Activated CD4-positive, alpha-beta memory T cell treated with anti-CD3 and anti-CD28 coated beads, Interleukin-2, amount 10 ng/mL, durations not matched to agents 7 days and 5 days (primary cell): ENCODE data around the gene TNFRSF13B. TPM values are rescaled to one million over a fixed set of nuclear protein-coding genes. Genes with fewer than 3 reads are reported as not detected.
"Not testable (repeated sequence)": the region's sequence is repeated elsewhere in the genome, so short reads cannot be mapped to it uniquely, and the experiment has no call there.

ENCODE experiments used
- CTCF ChIA-PET: fragments of 350-600 bp; sonication (Branson Sonifier 250); formaldehyde crosslinking; loops from one replicate; lab custom pipeline; 2021; ENCODE audit warnings: antibody characterized with exemption, inconsistent platforms; lab: Charles Lee
- POLR2A ChIA-PET: fragments of 350-600 bp; sonication (Branson Sonifier 250); formaldehyde crosslinking; loops from one replicate; lab custom pipeline; 2021; ENCODE audit warnings: antibody characterized with exemption; lab: Charles Lee
- DNase-seq: peaks from one replicate; pipeline ENCODE4 v3.0.0-alpha.2; 2020
- H3K27ac Mint-ChIP-seq: one replicate; pipeline ENCODE4 v1.8.0; 2021; ENCODE audit warnings: mild to moderate bottlenecking, mixed read lengths
- H3K27me3 Mint-ChIP-seq: one replicate; pipeline ENCODE4 v1.8.0; 2021; ENCODE audit warnings: mixed read lengths
- H3K36me3 Mint-ChIP-seq: one replicate; pipeline ENCODE4 v1.8.0; 2021; ENCODE audit warnings: low read depth, mixed read lengths
- H3K4me1 Mint-ChIP-seq: one replicate; pipeline ENCODE4 v1.8.0; 2021; ENCODE audit warnings: mixed read lengths
- H3K4me3 Mint-ChIP-seq: one replicate; pipeline ENCODE4 v1.8.0; 2021; ENCODE audit warnings: mild to moderate bottlenecking, mixed read lengths
- H3K9me3 Mint-ChIP-seq: one replicate; pipeline ENCODE4 v1.8.0; 2021; ENCODE audit warnings: mixed read lengths
- total RNA-seq, 2 experiments: library from RNA; stranded (reverse); gene quantifications; one replicate each; pipeline ENCODE4 v1.2.3, GENCODE V29; 2021

TNFRSF13B gene
- total RNA-seq, 2 experiments from 2014 or later, result not detected

GRCh38 chr17:17001076-17001777 lies 29.3 kb upstream of the TNFRSF13B start:
- Mint-ChIP-seq H3K36me3 (no peaks in the 10 kb centered on the region), H3K4me3 (no peak overlapping the region), H3K27ac (no peak overlapping the region), H3K4me1 (peaks cover 2% of the 10 kb centered on the region), H3K27me3 (peaks cover 3% of the 10 kb centered on the region), H3K9me3 (no peaks in the 10 kb centered on the region)
- ChIA-PET CTCF (interaction anchor here (0.5 to 1.7 kb wide), 4 partner anchors 11 to 315 kb away, joined by 3 to 5 read pairs (median 3); no protein-coding TSS in a partner anchor), POLR2A (no interaction called here)
- DNase-seq, result no peak

GRCh38 chr17:16999931-17000625 lies 28.2 kb upstream of the TNFRSF13B start:
- Mint-ChIP-seq H3K4me3 (no peak overlapping the region), H3K9me3 (no peaks in the 10 kb centered on the region), H3K4me1 (peaks cover 2% of the 10 kb centered on the region), H3K36me3 (no peaks in the 10 kb centered on the region), H3K27me3 (peaks cover 3% of the 10 kb centered on the region), H3K27ac (no peak overlapping the region)
- ChIA-PET POLR2A (no interaction called here), CTCF (interaction anchor here (0.6 to 1.7 kb wide), 4 partner anchors 10 to 316 kb away, joined by 3 to 5 read pairs (median 3); no protein-coding TSS in a partner anchor)
- DNase-seq, result no peak

GRCh38 chr17:16997514-16998429 lies 25.9 kb upstream of the TNFRSF13B start:
- Mint-ChIP-seq H3K36me3 (no peaks in the 10 kb centered on the region), H3K27ac (no peak overlapping the region), H3K27me3 (peaks cover 17% of the 10 kb centered on the region), H3K4me1 (peaks cover 2% of the 10 kb centered on the region), H3K4me3 (no peak overlapping the region), H3K9me3 (no peaks in the 10 kb centered on the region)
- DNase-seq, result no peak
- ChIA-PET POLR2A (interaction anchor here (0.5 kb wide), 1 partner anchor 210 kb away, joined by 3 read pairs; no protein-coding TSS in a partner anchor), CTCF (no interaction called here)

- H3K9me3 Mint-ChIP-seq, CTCF ChIA-PET, H3K4me3 Mint-ChIP-seq, DNase-seq, H3K4me1 Mint-ChIP-seq, H3K27ac Mint-ChIP-seq, H3K36me3 Mint-ChIP-seq: not testable (repeated sequence)
- POLR2A ChIA-PET, result interaction anchor here (0.5 kb wide), 1 partner anchor 211 kb away, joined by 3 read pairs; no protein-coding TSS in a partner anchor
- H3K27me3 Mint-ChIP-seq, result peaks cover 17% of the 10 kb centered on the region
These were observed 24.8 kb upstream of the TNFRSF13B start for GRCh38 chr17:16996726-16997125.

- DNase-seq, result no peak
- CTCF ChIA-PET, result no interaction called here
- H3K36me3 Mint-ChIP-seq, result no peaks in the 10 kb centered on the region
- no peak overlapping the region for H3K4me3 Mint-ChIP-seq
- H3K9me3 Mint-ChIP-seq, result no peaks in the 10 kb centered on the region
- POLR2A ChIA-PET, result no interaction called here
- no peak overlapping the region for H3K27ac Mint-ChIP-seq
- peaks cover 4% of the 10 kb centered on the region for H3K4me1 Mint-ChIP-seq
- peaks cover 17% of the 10 kb centered on the region for H3K27me3 Mint-ChIP-seq
These were observed 24.0 kb upstream of the TNFRSF13B start for GRCh38 chr17:16995930-16996329.

- H3K4me1 Mint-ChIP-seq, result peaks cover 16% of the 10 kb centered on the region
- ChIA-PET POLR2A (no interaction called here), CTCF (interaction anchor here (1.4 to 1.8 kb wide), 2 partner anchors 18 to 131 kb away, joined by 3 to 4 read pairs; no protein-coding TSS in a partner anchor)
- H3K27ac Mint-ChIP-seq, result no peak overlapping the region
- H3K27me3 Mint-ChIP-seq, result peaks cover 15% of the 10 kb centered on the region
- no peak overlapping the region for H3K4me3 Mint-ChIP-seq
- DNase-seq, result no peak
- no peaks in the 10 kb centered on the region for H3K9me3 Mint-ChIP-seq
- no peaks in the 10 kb centered on the region for H3K36me3 Mint-ChIP-seq
These were observed 22.7 kb upstream of the TNFRSF13B start for GRCh38 chr17:16994631-16995030.

- Mint-ChIP-seq H3K4me3 (no peak overlapping the region), H3K4me1 (peaks cover 42% of the 10 kb centered on the region), H3K27ac (peak overlapping the region; percentile 45), H3K27me3 (peaks cover 15% of the 10 kb centered on the region), H3K9me3 (no peaks in the 10 kb centered on the region), H3K36me3 (no peaks in the 10 kb centered on the region)
- POLR2A ChIA-PET, result no interaction called here
- CTCF ChIA-PET, result interaction anchor here (0.6 to 2.3 kb wide), 13 partner anchors 9 to 1039 kb away, joined by 3 to 13 read pairs (median 3); no protein-coding TSS in a partner anchor
- peak; percentile 84 for DNase-seq
These were observed 19.6 kb upstream of the TNFRSF13B start for GRCh38 chr17:16991349-16992009.

- POLR2A ChIA-PET, result interaction anchor here (1.0 to 1.9 kb wide), 3 partner anchors 14 to 311 kb away, joined by 3 to 8 read pairs (median 5); no protein-coding TSS in a partner anchor
- Mint-ChIP-seq H3K4me1 (peaks cover 44% of the 10 kb centered on the region), H3K27ac (peak overlapping the region; percentile 91), H3K9me3 (no peaks in the 10 kb centered on the region), H3K36me3 (no peaks in the 10 kb centered on the region), H3K27me3 (peaks cover 15% of the 10 kb centered on the region), H3K4me3 (no peak overlapping the region)
- no peak for DNase-seq
- CTCF ChIA-PET, result interaction anchor here (1.0 to 2.2 kb wide), 4 partner anchors 10 to 74 kb away, joined by 5 to 7 read pairs (median 6); no protein-coding TSS in a partner anchor
These were observed 18.3 kb upstream of the TNFRSF13B start for GRCh38 chr17:16989953-16990860.

- no peaks in the 10 kb centered on the region for H3K9me3 Mint-ChIP-seq
- POLR2A ChIA-PET, result interaction anchor here (0.7 to 3.0 kb wide), 7 partner anchors 12 to 312 kb away, joined by 3 to 34 read pairs (median 5); partner anchors contain the start of genes COPS3 and MPRIP
- peak overlapping the region; percentile 41 for H3K4me3 Mint-ChIP-seq
- no peaks in the 10 kb centered on the region for H3K36me3 Mint-ChIP-seq
- peaks cover 44% of the 10 kb centered on the region for H3K4me1 Mint-ChIP-seq
- H3K27me3 Mint-ChIP-seq, result peaks cover 11% of the 10 kb centered on the region
- DNase-seq, result peak; percentile 39
- peak overlapping the region; percentile 91 for H3K27ac Mint-ChIP-seq
- CTCF ChIA-PET, result interaction anchor here (0.9 to 2.2 kb wide), 5 partner anchors 10 to 291 kb away, joined by 3 to 7 read pairs (median 5); no protein-coding TSS in a partner anchor
These were observed 17.5 kb upstream of the TNFRSF13B start for GRCh38 chr17:16989230-16989952.

GRCh38 chr17:16988749-16989229 lies 16.9 kb upstream of the TNFRSF13B start:
- POLR2A ChIA-PET, result interaction anchor here (0.7 to 3.0 kb wide), 10 partner anchors 11 to 317 kb away, joined by 3 to 34 read pairs (median 4); partner anchors contain the start of genes COPS3, FLCN, MPRIP and PLD6
- peak; percentile 54 for DNase-seq
- CTCF ChIA-PET, result interaction anchor here (0.9 to 2.2 kb wide), 3 partner anchors 10 to 292 kb away, joined by 3 to 7 read pairs (median 5); no protein-coding TSS in a partner anchor

More at GRCh38 chr17:16988749-16989229, 16.9 kb upstream of the TNFRSF13B start:
- peaks cover 6% of the 10 kb centered on the region for H3K27me3 Mint-ChIP-seq
- H3K4me1 Mint-ChIP-seq, result peaks cover 44% of the 10 kb centered on the region
- no peaks in the 10 kb centered on the region for H3K36me3 Mint-ChIP-seq
- H3K9me3 Mint-ChIP-seq, result no peaks in the 10 kb centered on the region
- H3K27ac Mint-ChIP-seq, result peak overlapping the region; percentile 91
- peak overlapping the region; percentile 41 for H3K4me3 Mint-ChIP-seq
